ENCODE measurements around the gene CSNK2B. TPM values are rescaled to one million over a fixed set of nuclear protein-coding genes. Genes with fewer than 3 reads are reported as not detected.

Gene CSNK2B
- total and polyA plus RNA-seq, 9 of the 15 experiments (the other 6 are each of a cell fraction or from before 2014, with no cell fraction given): 120 to 1,126 (median 529) TPM

DNA sequence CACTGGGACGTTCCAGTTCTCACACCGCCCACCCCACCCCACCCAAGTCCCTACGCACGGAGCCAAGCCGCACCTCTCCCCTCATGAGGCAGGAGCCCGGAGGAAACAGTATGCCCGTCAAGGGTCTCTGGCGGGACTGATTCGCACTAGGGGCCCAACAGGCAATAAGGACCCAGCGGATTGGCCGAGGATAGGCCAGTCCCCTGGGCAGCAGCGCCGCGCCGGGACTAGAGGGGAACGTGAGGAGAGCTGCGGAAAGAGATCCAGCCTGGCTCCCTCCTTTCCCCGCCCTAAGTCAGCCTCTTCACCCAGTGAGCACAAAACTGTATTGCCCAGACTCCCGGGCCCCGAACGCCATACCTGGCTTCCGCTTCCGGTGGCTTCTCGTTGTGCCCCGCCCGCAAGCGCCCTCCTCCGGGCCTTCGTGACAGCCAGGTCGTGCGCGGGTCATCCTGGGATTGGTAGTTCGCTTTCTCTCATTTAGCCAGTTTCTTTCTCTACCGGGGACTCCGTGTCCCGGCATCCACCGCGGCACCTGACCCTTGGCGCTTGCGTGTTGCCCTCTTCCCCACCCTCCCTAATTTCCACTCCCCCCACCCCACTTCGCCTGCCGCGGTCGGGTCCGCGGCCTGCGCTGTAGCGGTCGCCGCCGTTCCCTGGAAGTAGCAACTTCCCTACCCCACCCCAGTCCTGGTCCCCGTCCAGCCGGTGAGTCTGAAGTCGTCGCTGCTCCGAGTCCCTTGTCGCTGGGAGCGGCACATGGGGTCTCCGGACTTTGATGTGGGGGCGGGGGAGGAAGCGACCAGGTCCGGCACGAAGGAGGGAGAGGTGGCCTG lies at the start of gene CSNK2B (continued):
- TF ChIP-seq, protein P1, sequence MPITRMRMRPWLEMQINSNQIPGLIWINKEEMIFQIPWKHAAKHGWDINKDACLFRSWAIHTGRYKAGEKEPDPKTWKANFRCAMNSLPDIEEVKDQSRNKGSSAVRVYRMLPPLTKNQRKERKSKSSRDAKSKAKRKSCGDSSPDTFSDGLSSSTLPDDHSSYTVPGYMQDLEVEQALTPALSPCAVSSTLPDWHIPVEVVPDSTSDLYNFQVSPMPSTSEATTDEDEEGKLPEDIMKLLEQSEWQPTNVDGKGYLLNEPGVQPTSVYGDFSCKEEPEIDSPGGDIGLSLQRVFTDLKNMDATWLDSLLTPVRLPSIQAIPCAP (CRISPR knock-in tag; IDR thresholded peaks at IDR 0.05; ENCODE audit: borderline replicate concordance): no peak; the same call in 1 of the 2 replicates
- TF ChIP-seq, protein P2, sequence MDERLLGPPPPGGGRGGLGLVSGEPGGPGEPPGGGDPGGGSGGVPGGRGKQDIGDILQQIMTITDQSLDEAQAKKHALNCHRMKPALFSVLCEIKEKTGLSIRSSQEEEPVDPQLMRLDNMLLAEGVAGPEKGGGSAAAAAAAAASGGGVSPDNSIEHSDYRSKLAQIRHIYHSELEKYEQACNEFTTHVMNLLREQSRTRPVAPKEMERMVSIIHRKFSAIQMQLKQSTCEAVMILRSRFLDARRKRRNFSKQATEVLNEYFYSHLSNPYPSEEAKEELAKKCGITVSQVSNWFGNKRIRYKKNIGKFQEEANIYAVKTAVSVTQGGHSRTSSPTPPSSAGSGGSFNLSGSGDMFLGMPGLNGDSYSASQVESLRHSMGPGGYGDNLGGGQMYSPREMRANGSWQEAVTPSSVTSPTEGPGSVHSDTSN (CRISPR knock-in tag; IDR thresholded peaks at IDR 0.05; ENCODE audit: low read depth): no peak
- TF ChIP-seq, protein P2 (tag; conservative IDR thresholded peaks at IDR 0.05; ENCODE audit: low read depth): no peak; the same call in 1 of the 2 replicates
- TF ChIP-seq MTA3 (IDR thresholded peaks at IDR 0.05; ENCODE audit: borderline replicate concordance) (no peak; the same call in none of the 2 replicates), ZNF3 (CRISPR knock-in tag; IDR thresholded peaks at IDR 0.05) (no peak), ZNF282 (CRISPR knock-in tag; IDR thresholded peaks at IDR 0.05) (no peak), ZNF134 (CRISPR knock-in tag; conservative IDR thresholded peaks at IDR 0.05) (peak; percentile 69), RBM25 (IDR thresholded peaks at IDR 0.05; ENCODE audit: low read depth, low read length, severe bottlenecking) (no peak), NFE2 (IDR thresholded peaks at IDR 0.05; ENCODE audit: low read depth) (peak; percentile 56; the same call in 1 of the 2 replicates), KDM2B (CRISPR knock-in tag; IDR thresholded peaks at IDR 0.05) (no peak), ZNF717 (CRISPR knock-in tag; IDR thresholded peaks at IDR 0.05) (no peak)
- TF ChIP-seq, protein P3, sequence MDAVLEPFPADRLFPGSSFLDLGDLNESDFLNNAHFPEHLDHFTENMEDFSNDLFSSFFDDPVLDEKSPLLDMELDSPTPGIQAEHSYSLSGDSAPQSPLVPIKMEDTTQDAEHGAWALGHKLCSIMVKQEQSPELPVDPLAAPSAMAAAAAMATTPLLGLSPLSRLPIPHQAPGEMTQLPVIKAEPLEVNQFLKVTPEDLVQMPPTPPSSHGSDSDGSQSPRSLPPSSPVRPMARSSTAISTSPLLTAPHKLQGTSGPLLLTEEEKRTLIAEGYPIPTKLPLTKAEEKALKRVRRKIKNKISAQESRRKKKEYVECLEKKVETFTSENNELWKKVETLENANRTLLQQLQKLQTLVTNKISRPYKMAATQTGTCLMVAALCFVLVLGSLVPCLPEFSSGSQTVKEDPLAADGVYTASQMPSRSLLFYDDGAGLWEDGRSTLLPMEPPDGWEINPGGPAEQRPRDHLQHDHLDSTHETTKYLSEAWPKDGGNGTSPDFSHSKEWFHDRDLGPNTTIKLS (IDR thresholded peaks at IDR 0.05; ENCODE audit: borderline replicate concordance, low read depth): peak; percentile 77
- TF ChIP-seq, protein P4, sequence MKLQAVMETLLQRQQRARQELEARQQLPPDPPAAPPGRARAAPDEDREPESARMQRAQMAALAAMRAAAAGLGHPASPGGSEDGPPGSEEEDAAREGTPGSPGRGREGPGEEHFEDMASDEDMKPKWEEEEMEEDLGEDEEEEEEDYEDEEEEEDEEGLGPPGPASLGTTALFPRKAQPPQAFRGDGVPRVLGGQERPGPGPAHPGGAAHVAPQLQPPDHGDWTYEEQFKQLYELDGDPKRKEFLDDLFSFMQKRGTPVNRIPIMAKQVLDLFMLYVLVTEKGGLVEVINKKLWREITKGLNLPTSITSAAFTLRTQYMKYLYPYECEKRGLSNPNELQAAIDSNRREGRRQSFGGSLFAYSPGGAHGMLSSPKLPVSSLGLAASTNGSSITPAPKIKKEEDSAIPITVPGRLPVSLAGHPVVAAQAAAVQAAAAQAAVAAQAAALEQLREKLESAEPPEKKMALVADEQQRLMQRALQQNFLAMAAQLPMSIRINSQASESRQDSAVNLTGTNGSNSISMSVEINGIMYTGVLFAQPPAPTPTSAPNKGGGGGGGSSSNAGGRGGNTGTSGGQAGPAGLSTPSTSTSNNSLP (IDR thresholded peaks at IDR 0.05; ENCODE audit: borderline replicate concordance, low read depth, low read length): no peak
- TF ChIP-seq, protein P5, sequence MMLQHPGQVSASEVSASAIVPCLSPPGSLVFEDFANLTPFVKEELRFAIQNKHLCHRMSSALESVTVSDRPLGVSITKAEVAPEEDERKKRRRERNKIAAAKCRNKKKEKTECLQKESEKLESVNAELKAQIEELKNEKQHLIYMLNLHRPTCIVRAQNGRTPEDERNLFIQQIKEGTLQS (IDR thresholded peaks at IDR 0.05): no peak
- TF ChIP-seq, protein P5 (CRISPR knock-in tag; conservative IDR thresholded peaks at IDR 0.05): no peak
- TF ChIP-seq, protein P6, sequence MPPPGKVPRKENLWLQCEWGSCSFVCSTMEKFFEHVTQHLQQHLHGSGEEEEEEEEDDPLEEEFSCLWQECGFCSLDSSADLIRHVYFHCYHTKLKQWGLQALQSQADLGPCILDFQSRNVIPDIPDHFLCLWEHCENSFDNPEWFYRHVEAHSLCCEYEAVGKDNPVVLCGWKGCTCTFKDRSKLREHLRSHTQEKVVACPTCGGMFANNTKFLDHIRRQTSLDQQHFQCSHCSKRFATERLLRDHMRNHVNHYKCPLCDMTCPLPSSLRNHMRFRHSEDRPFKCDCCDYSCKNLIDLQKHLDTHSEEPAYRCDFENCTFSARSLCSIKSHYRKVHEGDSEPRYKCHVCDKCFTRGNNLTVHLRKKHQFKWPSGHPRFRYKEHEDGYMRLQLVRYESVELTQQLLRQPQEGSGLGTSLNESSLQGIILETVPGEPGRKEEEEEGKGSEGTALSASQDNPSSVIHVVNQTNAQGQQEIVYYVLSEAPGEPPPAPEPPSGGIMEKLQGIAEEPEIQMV (tag; conservative IDR thresholded peaks at IDR 0.05; ENCODE audit: low read depth): peak; percentile 83
